HG03378 (cell line): ENCODE measurements around the gene CYP27A1.
"Not testable (repeated sequence)": the region's sequence is repeated elsewhere in the genome, so short reads cannot be mapped to it uniquely, and the experiment has no call there.

ENCODE experiments used
- ATAC-seq: cut with Tn5 transposase; IDR thresholded peaks from one replicate; pipeline ENCODE4 v1.9.1; 2021; ENCODE audit warnings: mild to moderate bottlenecking, moderate library complexity; ENCODE audit not compliant: unreplicated experiment

Gene CYP27A1

GRCh38 chr2:218772759-218773158 is 9.2 kb upstream of the CYP27A1 start:
- ATAC-seq: not testable (repeated sequence)

GRCh38 chr2:218773881-218774280 is 8.1 kb upstream of the CYP27A1 start:
- ATAC-seq: no peak

GRCh38 chr2:218776488-218776887 is 5.5 kb upstream of the CYP27A1 start:
- no peak for ATAC-seq

- no peak for ATAC-seq
Measured at GRCh38 chr2:218777276-218777990, 4.5 kb upstream of the CYP27A1 start.

- ATAC-seq: no peak
Measured at GRCh38 chr2:218780046-218780445, 1.9 kb upstream of the CYP27A1 start.

GRCh38 chr2:218780851-218781690 is 876 bp upstream of the CYP27A1 start:
- no peak for ATAC-seq

GRCh38 chr2:218782528-218782844 is 539 bp downstream of the CYP27A1 start:
- no peak for ATAC-seq

- ATAC-seq: no peak
Measured at GRCh38 chr2:218783688-218784087, 1.7 kb downstream of the CYP27A1 start.

- ATAC-seq: no peak
Measured at GRCh38 chr2:218785103-218785502, 3.2 kb downstream of the CYP27A1 start.

- ATAC-seq: no peak
Measured at GRCh38 chr2:218786133-218786532, 4.2 kb downstream of the CYP27A1 start.

GRCh38 chr2:218788529-218789255 is 6.7 kb downstream of the CYP27A1 start:
- no peak for ATAC-seq

- no peak for ATAC-seq
Measured at GRCh38 chr2:218792433-218792832, 10.5 kb downstream of the CYP27A1 start.

- ATAC-seq: no peak
Measured at GRCh38 chr2:218796691-218797090, 14.7 kb downstream of the CYP27A1 start.

- ATAC-seq: no peak
Measured at GRCh38 chr2:218798767-218799504, 17.0 kb downstream of the CYP27A1 start.

- no peak for ATAC-seq
Measured at GRCh38 chr2:218799990-218800389, 18.0 kb downstream of the CYP27A1 start.

- no peak for ATAC-seq
Measured at GRCh38 chr2:218802386-218802994, 20.5 kb downstream of the CYP27A1 start.

GRCh38 chr2:218804817-218805216 is 22.9 kb downstream of the CYP27A1 start:
- no peak for ATAC-seq

- ATAC-seq: no peak
Measured at GRCh38 chr2:218805627-218806026, 23.7 kb downstream of the CYP27A1 start.

GRCh38 chr2:218806346-218806978 is 24.5 kb downstream of the CYP27A1 start:
- ATAC-seq: no peak

- ATAC-seq: no peak
Measured at GRCh38 chr2:218807626-218808025, 25.7 kb downstream of the CYP27A1 start.
